HepG2 (cell line): ENCODE data around the gene VCP. TPM values are rescaled to one million over a fixed set of nuclear protein-coding genes. Genes with fewer than 3 reads are reported as not detected.

Source experiments
- PBX3 ChIP-seq: sonication (generic); formaldehyde crosslinking; IDR thresholded peaks from 2 replicates; pipeline ENCODE4 v1.8.1; 2023; ENCODE audit warnings: missing genetic modification reagents, inconsistent platforms, borderline replicate concordance
- SNAPC4 ChIP-seq: sonication (generic); formaldehyde crosslinking; IDR thresholded peaks from 2 replicates; pipeline ENCODE4 v1.4.0; 2020; ENCODE audit warnings: mild to moderate bottlenecking, missing genetic modification reagents
- ZSCAN21 ChIP-seq: sonication (generic); formaldehyde crosslinking; IDR thresholded peaks from 2 replicates; pipeline ENCODE4 v1.8.0; 2022; ENCODE audit warnings: mild to moderate bottlenecking, missing genetic modification reagents, moderate library complexity, borderline replicate concordance
- polyA plus RNA-seq, 8 experiments: library from polyadenylated mRNA; depleted of rRNA in 3 of 8; stranded (reverse) in 7 of 8; unstranded in 1 of 8; fragments of >200 nt; fragmentation: Illumina TruSeq in 4 of 8; extraction: Trizol in 4 of 8; gene quantifications; 2 replicates each; pipeline versions ENCODE4 v1.2.1 to v1.2.3, GENCODE V29; 2011 to 2016; ENCODE audit warnings: low read depth in 4 of 8, missing spikeins in 1 of 8, mixed read lengths in 1 of 8; ENCODE audit not compliant: insufficient read depth in 1 of 8
- total RNA-seq, 5 experiments: library from RNA; depleted of rRNA; stranded (reverse); fragments of >200 nt; fragmentation: Illumina TruSeq; extraction: Trizol; gene quantifications; 2 replicates each; pipeline ENCODE4 v1.2.3, GENCODE V29; 2016; ENCODE audit warnings: low read depth in 1 of 5

The VCP gene
- total and polyA plus RNA-seq, 2 of the 13 experiments (the other 11 are each of a cell fraction or from before 2014, with no cell fraction given), result 143 to 391 TPM

GRCh38 chr9:35072461-35073278 is at the start of gene VCP (continued):
- TF ChIP-seq SNAPC4 (CRISPR knock-in tag), result no peak; the same call in 1 of the 2 replicates
- TF ChIP-seq PBX3 (CRISPR knock-in tag), result no peak
- peak; percentile 49; the same call in 1 of the 2 replicates for TF ChIP-seq ZSCAN21 (CRISPR knock-in tag)
